ENCODE measurements around the gene SLC38A9.
A peak's percentile ranks its signal among the peaks of the same experiment; 100 is the strongest.

Gene SLC38A9

DNA sequence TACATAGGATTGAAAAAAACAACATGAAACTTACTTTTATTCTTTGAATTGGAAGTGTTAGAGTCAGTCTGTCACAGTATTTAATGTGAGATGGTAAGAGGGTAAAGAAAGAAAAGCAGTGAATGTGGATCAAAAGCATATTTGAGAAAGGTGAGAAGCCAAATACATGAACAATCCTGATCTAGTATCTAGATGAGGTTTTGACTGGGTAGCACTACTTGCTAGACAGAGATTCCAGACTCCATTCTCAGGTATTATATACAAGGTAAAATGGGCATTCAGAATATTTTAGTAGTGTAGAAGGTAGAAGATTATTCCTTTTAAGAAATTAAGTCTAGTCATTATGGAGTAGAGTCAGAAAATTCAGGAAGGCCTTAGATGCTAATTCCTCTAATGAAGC is 62.2 kb downstream of the SLC38A9 start:
- DNase-seq, result peak in 1 of 5 experiments; percentile 35

DNA sequence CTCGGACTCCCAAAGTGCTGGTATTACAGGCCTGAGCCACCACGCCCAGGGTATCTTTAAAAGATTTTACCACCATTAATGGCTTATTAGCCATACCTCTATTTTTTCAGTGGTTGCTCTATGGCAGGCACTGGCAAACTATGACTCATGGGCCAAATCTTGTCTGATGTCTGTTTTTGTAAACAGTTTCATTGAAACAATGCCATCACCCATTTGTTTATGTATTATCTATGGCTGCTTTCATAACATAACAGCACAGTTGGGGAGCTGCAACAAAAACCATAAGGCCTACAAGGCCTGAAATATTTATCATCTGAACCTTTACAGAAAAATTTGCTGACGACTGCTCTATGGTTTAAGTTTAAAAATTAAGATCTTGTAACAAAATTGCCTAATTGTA is 66.8 kb downstream of the SLC38A9 start:
- DNase-seq, result no peak

DNA sequence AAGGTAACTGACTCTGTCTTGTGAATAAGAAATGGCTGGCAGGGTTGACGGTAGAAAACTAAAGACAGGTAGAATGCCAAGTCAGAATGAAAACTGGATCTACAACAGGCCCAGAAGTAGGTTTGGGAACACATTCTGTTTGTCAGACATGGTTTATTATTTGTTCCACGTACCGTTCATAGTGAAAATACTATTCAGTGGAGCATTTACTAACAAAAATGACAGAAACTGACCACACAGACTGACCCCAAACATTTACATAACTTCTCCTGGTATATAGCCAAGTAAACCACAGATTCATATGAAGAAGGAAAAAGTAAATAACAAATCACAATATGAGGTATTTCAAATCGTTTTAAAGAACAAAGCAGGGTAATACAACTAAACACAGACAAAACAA is 73.7 kb downstream of the SLC38A9 start:
- no peak for DNase-seq

DNA sequence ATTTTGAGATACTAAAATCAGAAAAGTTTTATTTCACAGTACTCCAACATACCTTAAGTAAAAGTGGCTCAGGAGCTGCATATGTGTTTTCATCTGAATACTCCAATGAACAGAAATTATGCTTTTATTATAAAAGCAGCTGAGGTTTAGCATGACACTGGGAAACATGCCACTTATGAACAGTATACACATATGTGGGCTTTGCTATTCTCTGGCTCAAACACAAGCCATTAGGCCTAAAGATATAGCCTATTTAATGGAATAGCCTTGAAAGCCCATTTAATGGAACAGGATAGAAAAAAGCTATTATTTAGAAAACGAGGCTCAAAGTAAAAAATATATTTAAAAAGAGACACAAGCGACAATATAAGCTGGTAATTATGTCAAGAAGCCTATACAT is 74.1 kb downstream of the SLC38A9 start:
- no peak for DNase-seq

DNA sequence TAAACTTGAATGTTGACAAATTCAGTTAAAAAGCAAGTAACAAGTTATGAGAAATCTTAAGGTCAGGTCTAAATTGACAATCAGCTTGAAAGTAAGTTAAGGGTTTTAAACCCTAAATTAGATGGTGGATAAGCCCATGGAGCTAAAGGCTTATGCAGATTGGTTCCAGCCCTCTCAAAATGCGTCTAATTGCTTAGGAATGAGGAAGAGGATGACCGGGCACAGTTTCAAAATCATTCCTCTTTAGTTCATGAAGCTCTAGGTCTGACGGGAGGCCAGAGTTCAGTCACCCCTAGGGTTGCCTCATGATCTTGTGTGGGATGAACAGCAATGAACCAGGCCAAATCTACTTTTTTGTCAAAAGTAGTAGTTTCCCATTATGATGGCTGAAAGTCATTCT is 75.4 kb downstream of the SLC38A9 start:
- no peak for DNase-seq

DNA sequence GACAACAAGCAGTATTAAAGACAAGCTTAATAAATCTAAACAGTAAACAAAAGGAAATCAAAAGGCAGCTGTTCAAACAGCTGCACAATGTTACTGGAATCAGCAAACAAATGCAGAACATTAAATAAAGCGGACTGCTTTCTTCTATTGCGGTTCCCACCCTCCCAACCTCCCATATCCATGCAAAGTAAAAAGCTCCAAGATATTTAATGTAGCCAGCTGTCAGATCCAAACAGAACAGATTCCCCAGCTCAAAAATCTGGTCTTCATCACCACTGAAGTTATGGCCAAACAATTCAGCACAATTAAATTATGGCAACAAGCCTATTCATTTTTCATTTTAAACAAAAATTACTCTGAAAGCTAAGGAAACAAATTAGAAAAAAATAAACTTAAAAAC is 75.9 kb downstream of the SLC38A9 start:
- no peak for DNase-seq

DNA sequence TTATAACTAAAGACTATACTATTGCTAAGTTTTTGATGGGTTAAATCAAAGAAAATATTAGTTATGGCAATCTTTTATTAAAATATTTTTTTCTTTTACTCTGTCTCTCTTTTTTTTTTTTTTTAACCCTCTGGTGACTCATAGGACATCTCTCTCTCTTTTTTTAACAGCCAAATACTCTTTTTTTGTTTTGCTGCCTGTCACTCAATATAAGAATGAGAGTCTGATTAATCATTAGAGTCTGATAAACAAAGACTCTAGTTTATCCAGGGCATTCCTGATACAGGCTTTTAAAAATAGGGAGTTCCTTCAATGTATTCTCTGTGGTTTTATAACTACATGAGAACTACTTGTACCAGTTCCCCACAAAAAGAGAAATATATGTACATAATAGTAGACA is 77.3 kb downstream of the SLC38A9 start:
- DNase-seq, result no peak

DNA sequence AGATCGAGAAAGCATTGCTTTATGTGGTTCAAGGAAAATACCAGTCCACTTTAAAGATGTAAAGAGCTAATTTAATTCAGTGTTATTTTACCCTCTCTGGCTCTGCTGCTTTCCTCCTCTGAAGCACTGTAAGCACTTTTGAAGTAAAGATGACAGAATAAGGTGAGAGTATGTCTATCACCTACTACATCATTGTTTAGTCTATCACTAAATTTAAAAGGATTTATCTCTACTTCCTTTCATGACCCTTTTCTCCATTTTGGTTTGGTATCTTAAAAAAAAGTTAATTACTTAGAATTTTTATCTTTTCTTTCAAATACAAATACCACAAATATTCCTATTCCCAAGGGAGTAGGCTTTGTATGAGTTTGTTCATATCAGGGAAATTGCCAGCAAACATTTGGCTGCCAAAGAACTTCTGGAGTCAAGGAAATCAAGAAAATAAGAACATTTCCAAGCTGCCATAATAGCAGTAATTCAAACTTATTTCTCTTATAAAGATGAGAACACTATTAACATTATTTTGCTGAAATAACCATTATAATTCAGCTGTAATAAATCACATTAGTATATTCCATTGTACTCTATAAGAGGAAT is 77.8 kb downstream of the SLC38A9 start:
- DNase-seq, result no peak

DNA sequence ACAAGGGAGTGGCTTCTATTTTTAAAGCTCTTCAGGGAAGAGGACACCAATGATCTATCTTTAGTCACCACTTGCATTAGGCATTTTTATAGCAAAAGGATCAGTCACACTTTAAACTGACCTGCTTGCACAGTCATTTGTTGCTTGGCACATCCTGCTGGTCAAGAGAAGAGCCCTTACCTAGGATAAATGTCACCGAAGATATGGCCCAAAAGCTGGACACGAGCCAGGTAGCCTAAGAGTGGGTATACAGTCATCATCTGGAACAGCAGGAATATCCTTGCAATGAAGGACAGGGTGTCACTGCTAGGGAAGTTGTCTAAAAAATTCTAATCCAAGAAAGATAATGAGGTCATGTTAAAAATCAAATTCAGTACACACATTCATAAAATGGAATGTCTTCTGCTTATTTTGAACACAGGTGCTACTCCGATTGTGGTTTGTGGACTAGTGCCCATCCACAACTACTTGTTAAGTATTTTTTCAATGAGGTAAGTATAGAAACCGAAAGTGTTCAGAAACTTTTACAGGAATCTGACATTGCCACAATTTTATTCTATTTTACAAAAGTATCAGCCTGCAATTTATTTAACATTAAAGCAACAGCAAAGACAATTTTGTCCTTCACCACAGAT is 78.4 kb downstream of the SLC38A9 start:
- DNase-seq, result peak in 1 of 5 experiments; percentile 26

DNA sequence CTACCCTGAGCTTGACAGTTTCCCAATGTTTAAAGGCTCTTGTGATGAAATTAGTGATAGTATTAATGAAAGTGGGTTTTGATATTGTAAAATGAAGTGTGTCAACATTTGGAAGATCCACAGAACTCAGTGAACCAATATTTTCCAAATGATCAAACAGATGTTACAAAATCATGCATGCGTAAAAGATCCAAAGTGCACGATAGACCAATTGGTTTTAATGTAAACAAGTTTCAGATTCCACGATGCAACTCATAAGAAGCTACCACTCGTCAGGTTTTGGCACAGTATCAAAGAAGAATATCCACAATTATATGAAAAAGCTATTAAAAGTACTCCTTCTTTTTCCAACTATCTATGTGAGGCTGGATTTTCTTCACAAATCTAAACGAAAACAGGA is 82.3 kb downstream of the SLC38A9 start:
- DNase-seq, result no peak

DNA sequence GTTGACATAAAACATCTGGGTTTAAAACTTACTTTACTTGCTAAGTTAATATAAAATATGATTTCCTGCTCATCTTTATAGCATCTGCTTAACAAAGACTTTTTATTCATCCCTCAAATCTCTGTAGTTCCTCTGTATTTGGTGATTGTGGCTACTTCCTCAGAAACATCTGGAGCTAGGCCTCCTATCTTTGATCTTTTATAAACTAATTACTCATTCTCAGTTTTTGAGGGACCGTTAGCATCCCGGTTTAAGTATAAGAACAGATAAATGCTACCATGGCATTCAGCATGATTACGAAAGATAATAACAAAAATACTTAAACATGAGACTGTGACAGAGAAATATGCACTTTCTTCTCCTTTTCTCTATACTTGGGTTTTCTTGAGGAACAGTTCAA is 85.3 kb downstream of the SLC38A9 start:
- no peak for DNase-seq

DNA sequence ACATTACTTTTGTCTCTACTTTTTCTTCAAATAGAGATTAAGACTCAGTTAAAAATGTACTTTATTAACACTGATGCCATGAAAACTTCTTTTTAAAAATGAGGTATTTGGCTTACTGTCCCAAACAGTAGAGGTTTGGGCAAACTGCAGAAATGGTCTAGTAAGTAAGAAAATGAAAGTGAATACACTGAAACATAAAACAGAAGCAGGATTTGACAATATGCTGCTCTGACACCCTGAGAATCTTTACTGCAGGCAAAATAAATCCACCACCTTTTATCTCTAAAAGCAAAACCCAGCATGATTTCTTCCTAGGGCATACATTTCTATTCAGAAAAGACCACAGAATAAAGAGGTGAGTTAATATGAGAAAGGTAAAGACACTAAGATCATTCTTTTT is 86.2 kb downstream of the SLC38A9 start:
- peak in 1 of 5 experiments; percentile 58 for DNase-seq

DNA sequence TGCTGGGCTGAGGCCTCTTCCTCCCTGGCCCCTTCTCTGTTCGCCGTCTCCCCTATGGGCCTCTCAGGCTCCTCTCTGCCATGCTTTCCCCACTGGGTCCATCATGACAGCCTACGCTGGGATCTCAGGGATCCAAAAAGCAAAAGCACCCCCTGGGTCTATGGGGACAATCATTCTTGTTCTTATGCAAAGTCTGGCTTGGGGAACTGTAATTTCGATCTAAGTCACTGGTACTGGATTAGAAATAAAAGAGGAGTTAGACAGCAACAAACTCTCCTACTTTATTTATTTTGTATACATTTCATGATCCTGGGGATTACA is 86.6 kb downstream of the SLC38A9 start:
- no peak for DNase-seq

DNA sequence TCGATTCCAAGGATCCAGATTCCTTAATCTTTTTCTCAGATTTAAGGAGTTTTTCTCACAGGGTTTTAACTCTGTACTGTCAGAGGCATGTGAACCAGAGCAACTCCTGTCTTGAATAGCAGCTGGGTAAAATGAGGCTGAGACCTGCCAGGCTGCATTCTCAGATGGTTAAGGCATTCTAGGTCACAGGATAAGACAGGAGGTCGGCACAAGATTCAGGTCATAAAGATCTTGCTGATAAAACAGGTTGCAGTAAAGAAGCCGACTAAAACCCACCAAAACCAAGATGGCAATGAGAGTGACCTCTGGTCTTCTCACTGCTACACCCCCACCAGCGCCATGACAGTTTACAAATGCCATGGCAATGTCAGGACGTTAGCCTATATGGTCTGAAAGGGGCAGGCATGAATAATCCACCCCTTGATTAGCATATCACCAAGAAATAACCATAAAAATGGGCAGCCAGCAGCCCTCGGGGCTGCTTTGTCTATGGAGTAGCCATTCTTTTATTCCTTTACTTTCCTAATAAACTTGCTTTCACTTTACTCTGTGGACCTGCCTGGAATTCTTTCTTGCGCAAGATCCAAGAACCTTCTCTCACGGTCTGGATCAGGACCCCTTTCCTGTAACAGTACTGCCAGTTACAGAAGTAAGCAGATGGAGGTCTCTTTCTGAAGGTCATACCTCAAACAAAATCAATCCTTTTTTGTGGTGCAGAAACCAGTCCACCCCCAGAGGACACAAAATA is 87.1 kb downstream of the SLC38A9 start:
- DNase-seq, result no peak

DNA sequence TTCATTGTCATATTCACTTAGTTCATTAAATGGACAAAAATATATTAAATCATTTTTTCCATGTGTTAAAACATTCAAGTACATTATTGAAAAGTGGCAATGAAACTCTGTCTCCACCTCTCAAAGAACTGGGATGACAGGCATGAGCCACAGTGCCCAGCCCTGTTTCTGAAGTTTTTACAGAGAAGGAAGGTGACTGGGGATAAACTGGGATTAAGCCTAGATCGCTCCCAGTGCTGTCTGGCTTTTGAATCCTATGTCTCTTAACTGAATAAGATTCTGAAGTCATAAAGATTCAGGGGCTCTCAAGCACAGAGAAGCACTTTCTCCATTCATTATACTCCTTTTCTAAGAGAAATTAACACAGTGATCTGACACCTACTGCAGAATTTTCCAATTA is 88.3 kb downstream of the SLC38A9 start:
- no peak for DNase-seq

DNA sequence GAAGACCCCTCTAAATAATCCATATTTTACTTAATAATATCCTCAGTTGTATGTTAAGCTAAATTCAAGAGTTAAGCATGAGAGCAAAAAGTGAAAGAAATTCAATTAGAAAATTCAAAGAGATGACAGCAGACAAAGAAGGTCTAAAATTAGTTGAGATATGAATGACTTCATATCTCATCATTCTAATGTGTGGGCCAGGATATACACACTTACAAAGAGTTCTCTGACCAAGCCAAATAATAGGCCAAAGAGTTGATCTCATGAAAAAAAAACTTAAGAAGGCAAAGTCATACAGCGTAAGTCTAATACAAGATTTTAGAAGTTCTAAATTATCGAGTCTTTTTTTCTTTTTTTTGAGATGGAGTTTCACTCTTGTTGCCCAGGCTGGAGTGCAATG is 89.7 kb downstream of the SLC38A9 start:
- DNase-seq, result no peak

DNA sequence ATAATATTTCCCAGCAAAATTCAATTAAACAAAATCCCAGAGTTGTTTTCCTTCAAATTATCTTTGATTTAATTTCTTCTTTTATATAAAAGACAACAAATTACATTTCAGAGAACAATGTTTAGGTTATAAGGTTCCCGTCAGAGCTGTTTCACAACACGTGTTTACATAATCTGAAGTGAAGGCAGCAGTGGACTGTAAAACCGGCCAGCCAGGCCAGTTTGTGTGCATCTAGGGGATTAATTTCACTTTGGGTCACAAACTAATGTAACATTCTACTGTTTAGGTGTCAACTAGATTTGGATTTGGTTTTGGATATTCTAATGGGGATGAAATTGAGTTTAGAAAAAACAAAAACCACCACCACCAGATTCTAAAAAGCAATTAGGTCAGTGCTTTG is 90.9 kb downstream of the SLC38A9 start:
- no peak for DNase-seq

DNA sequence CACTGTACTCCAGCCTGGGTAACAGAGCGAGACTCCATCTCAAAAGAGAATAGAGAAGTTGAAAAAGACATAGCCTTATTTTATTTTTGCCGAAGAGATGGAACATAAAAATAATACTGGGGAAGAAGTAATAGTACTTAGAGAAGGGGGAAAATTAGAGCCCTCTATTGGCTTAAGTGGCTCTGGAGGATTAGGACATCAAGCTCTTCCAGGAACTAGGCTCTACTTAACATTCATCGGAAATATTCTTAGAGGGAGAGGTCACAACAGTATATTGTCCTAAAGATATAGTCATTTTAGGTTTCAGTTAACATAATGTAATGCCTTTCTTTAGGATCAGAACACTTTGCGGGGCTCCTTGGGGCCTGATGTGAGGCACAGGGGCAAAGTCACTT is 91.4 kb downstream of the SLC38A9 start:
- DNase-seq, result no peak

DNA sequence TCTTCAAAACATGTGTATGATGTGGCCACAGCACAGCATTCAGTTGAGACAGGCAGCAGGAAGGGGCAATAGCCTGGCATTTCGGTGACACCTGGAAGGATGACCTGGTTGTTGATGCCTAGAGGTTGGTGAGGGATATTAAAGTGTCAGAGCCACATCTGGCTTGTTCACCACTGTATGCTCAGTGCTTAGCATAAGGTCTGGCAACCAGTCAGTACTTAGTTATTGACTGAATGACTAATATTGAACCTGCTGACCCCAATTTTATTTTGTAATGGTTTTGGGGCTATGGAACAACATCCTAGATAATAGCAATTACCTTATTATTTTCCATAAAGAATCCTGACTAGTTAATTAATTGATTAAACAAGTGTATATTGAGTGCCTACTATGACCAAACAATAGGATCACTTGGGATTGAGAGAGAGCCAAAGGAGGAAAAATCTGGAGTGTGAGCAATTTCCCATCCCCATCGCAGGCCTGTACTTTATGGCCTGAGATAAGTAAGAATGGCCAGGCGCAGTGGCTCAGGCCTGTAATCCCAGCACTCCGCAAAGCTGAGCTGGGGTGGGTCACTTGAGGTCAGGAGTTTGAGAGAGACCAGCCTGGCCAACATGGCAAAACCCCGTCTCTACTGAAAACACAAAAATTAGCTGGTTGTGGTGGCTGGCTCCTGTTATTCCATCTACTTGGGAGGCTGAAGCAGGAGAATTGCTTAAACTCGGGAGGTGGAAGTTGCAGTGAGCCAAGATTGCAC is 91.9 kb downstream of the SLC38A9 start:
- DNase-seq, result no peak

DNA sequence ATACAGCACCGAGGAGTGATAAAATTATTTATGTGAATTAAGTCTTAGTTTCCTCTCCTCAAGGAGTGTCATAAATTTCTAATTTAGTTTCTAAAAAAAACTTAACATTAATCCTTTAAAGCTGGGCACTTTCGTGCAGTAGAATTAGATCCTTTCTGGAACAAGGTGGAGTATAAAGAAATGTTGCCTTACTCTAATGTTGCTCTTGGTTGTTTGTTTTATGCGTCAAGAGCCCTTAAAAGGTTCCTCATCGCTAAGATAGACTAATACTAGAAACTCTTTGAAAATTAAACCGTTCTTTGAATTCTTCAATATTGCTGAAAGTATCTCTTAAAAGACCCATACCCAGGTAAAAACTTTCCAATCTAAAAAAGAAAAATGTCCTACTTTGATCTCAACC is 93.8 kb downstream of the SLC38A9 start:
- DNase-seq, result no peak

DNA sequence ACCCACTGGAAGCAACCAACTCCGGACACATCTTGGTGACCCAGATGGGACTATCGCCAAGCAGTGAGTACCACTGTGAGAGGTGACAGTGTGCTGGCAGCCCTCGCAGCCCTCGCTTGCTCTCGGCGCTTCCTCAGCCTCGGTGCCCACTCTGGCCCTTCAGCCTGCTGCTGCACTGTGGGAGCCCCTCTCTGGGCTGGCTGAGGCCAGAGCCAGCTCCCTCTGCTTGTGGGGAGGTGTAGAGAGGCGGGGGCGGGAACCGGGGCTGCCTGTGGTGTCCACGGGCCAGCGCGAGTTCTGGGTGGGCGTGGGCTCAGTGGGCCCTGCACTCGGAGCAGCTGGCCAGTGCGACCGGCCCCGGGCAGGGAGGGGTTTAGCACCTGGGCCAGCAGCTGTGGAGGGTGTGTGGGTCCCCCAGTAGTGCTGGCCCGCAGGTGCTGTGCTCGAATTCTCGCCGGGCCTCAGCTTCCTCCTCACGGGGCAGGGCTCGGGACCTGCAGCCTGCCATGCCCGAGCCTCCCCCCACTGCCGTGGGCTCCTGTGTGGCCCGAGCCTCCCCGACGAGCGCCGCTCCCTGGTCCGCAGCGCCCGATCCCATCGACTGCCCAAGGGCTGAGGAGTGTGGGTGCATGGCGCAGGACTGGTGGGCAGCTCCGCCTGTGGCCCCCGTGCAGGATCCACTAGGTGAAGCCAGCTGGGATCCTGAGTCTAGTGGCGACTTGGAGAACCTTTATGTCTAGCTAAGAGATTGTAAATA is 98.8 kb downstream of the SLC38A9 start:
- DNase-seq, result no peak

DNA sequence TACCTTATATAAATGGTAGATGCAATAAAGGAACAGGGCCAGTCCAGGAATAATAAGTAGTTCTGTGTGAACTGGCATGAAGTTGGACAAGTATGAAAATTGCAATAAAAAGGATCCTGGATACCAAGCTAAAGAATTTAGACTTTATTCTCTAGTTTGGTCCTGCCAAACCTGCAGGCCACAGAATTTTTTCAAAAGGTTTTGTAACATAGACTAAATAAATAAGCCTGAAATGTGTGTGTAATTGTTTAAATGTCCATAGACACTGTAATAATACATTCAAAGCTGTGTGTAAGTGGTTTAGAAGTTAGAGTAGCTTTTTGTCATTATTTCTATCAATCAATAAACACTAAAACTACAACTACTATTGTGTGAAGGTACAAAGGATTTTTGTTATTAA is 101.6 kb downstream of the SLC38A9 start:
- DNase-seq, result no peak

DNA sequence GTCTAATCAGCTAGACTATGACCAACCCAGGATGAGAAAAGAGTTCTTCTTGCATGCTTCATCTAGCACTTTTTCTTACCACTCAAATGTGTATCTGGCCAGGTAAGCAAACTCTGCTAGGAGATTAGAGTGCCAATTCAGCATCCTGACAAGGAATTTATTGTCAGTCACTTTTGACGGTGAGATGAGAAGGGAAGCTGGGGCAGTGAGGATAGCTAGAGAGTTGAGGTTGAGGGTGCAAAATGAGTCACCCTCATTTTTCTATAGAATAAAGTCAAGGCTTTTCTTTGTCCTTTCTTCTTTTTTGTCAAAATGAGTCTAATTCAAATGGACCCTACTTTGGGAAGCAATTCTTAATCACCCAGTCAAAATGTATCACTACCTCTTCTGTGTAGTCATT is 102.7 kb downstream of the SLC38A9 start:
- DNase-seq, result peak in 1 of 5 experiments; percentile 73

Data from T-helper 2 cell (primary cell).